Measurements from ENCODE around the gene PHLPP1. TPM values are rescaled to one million over a fixed set of nuclear protein-coding genes. Genes with fewer than 3 reads are reported as not detected.
"Not testable (repeated sequence)": the region's sequence is repeated elsewhere in the genome, so short reads cannot be mapped to it uniquely, and the experiment has no call there.

The PHLPP1 gene
- total RNA-seq, 2 donors from 2014 or later: 22.1 to 24.2 TPM

GRCh38 chr18:62912885-62913284 lies 197.5 kb downstream of the PHLPP1 start:
- Histone ChIP-seq H3K4me3 (no peak overlapping the region), H3K9ac (ENCODE audit: low read depth in 2 of 2, low read length in 2 of 2) (no peak overlapping the region), H3K4me1 (no peaks in the 10 kb centered on the region), H3K36me3 (no peaks in the 10 kb centered on the region), H3K9me3 (no peaks in the 10 kb centered on the region), H3K27me3 (no peaks in the 10 kb centered on the region), H3K27ac (no peak overlapping the region)
- no peak for DNase-seq
- intact Hi-C loops (cut with DNase I): no loop called here
- no peak for TF ChIP-seq CTCF (IDR thresholded peaks at IDR 0.05)

GRCh38 chr18:62913824-62914223 lies 198.5 kb downstream of the PHLPP1 start:
- DNase-seq; H3K36me3 ChIP-seq; H3K27me3 ChIP-seq; H3K4me3 ChIP-seq; H3K9ac ChIP-seq (ENCODE audit: low read depth in 2 of 2, low read length in 2 of 2); H3K27ac ChIP-seq; H3K9me3 ChIP-seq; H3K4me1 ChIP-seq; intact Hi-C loops (cut with DNase I): not testable (repeated sequence)

DNA sequence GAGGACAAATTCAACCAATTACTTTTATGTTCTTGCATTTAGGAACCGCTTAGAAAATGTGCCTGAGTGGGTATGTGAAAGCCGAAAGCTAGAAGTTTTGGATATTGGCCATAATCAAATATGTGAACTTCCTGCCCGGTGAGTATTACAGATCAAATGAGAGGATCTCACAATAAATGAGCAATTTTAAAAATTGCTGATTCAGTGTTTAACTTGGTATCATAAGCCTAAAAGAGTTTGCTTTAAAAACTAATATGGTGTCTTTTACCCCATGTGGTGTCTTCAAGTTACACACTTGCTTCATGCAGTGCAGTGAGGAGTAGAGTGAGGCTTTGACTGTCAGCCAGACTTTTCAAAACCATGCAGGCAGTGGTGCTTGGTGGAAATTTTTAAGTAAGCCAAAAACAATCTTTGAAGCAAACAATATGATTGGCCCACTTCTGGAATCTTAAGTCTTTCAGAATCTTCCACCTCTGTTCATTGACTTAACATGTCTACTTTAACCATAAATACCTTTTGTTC lies 199.6 kb downstream of the PHLPP1 start:
- no peak for TF ChIP-seq CTCF (IDR thresholded peaks at IDR 0.05)
- Histone ChIP-seq H3K9me3 (no peaks in the 10 kb centered on the region), H3K4me3 (no peak overlapping the region), H3K4me1 (no peaks in the 10 kb centered on the region), H3K36me3 (no peaks in the 10 kb centered on the region), H3K27ac (no peak overlapping the region), H3K27me3 (no peaks in the 10 kb centered on the region), H3K9ac (ENCODE audit: low read depth in 2 of 2, low read length in 2 of 2) (no peak overlapping the region)
- intact Hi-C loops (cut with DNase I): no loop called here
- DNase-seq: no peak

- Histone ChIP-seq H3K27ac (no peak overlapping the region), H3K4me3 (no peak overlapping the region), H3K36me3 (no peaks in the 10 kb centered on the region), H3K4me1 (no peaks in the 10 kb centered on the region), H3K27me3 (no peaks in the 10 kb centered on the region), H3K9ac (ENCODE audit: low read depth in 2 of 2, low read length in 2 of 2) (no peak overlapping the region), H3K9me3 (no peaks in the 10 kb centered on the region)
- intact Hi-C loops (cut with DNase I): no loop called here
- no peak for DNase-seq
- TF ChIP-seq CTCF (IDR thresholded peaks at IDR 0.05): no peak
Observed at GRCh38 chr18:62918361-62918760, 203.0 kb downstream of the PHLPP1 start.

DNA sequence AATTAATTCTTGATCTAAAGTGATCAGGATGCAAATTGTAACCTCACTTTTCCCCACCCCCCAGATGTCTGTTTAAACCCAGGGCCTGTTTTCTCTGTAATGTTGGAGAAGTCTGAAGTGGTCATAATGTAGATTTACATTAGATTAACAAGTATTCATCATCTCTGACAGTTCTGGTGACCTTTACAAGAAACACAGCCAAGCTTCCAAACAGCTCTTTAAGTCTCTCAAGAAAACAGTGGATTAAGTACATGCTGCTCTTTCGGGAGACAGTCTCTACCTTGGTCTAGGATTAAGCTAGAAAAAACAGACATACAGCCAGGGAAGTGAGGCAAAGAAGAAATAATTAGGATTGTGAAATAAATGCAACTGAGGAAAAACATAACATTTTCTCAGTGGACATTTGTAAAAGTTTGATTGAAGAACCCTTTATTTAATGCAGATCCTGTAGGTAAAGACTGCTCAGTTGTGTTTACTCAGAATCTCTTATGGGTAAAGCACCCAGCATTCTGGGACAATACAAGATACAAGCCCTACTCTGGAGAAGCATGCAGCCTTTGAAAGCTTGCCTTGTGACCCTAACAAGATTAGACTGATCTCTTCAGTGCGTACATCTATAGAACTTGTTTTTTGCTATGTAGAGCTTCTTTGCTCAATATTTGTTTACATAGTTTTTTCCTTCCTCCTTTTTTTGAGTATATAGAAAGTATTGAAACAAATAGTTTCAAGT lies 203.9 kb downstream of the PHLPP1 start:
- no peaks in the 10 kb centered on the region for H3K27me3 ChIP-seq
- no peak overlapping the region for H3K9ac ChIP-seq (ENCODE audit: low read depth in 2 of 2, low read length in 2 of 2)
- no peaks in the 10 kb centered on the region for H3K4me1 ChIP-seq
- H3K36me3 ChIP-seq: no peaks in the 10 kb centered on the region
- intact Hi-C loops (cut with DNase I): no loop called here
- H3K4me3 ChIP-seq: no peak overlapping the region
- H3K9me3 ChIP-seq: no peaks in the 10 kb centered on the region
- no peak overlapping the region for H3K27ac ChIP-seq
- TF ChIP-seq CTCF (IDR thresholded peaks at IDR 0.05): no peak
- DNase-seq: no peak

DNA sequence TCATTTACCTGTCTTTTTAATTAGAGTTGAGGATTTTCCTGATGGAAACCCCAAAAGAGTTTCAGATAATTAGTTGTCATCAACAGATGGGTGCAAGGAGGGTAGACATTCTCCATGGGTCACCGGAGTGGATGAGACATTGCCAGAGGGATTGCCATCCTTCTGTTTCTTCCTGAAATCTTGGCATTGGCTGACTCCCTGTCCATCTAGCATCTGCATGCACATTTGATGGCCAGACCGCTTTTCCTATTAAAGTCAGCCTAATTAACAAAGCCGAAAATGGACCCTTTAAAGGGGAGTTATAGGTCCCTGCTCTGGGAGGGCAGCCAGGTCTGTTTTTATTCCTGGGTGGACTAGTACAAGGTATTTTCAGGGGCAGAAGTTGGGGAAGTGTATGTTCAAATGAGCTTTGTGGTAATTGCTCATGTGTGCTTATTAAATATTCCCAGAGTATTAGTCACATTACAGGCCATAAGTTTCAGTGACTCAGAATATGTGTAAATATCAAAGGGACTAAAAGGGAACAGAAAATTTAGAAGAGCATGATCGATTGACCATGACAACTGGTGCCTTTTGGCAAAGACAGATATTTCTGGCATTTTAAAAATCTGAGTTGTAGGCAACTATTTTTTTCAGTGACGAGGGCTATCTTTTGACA lies 209.8 kb downstream of the PHLPP1 start:
- Histone ChIP-seq H3K4me3 (no peak overlapping the region), H3K9ac (ENCODE audit: low read depth in 2 of 2, low read length in 2 of 2) (no peak overlapping the region), H3K27me3 (no peaks in the 10 kb centered on the region), H3K27ac (no peak overlapping the region), H3K36me3 (no peaks in the 10 kb centered on the region), H3K4me1 (no peaks in the 10 kb centered on the region), H3K9me3 (no peaks in the 10 kb centered on the region)
- DNase-seq: no peak
- intact Hi-C loops (cut with DNase I): no loop called here
- TF ChIP-seq CTCF (IDR thresholded peaks at IDR 0.05): no peak
